Measurements from ENCODE around the gene MOSPD3.

DNA sequence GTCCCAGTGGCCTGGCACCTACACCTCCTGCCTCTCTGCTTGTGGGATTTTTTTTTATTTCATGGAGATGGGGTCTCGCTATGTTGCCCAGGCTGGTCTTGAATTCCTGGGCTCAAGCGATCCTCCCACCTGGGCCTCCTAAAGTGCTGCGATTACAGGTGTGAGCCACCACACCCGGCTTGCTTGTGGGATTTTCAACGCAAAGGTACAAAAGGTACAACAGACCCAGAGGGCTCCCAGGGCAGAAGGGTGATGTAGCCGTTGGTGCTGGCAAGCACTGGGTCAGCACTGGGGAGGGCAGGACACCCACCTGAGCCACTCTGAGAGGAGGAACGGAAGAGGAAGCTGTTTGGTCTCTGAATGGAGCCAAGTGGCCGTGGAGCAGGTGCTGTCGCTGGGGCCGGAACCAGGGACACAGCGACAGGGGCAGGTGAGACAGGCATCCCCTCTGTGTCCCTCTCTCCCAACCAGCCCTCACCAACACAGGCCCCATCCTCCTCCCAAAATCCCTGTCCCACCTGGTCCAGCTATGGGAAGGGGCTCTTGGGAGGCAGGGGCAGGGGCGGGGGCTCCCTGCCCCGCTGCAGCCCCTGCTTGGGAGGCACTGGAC, 35.9 kb upstream of the MOSPD3 start:
- TF ChIP-seq EZH2 (IDR thresholded peaks at IDR 0.05; ENCODE audit: borderline replicate concordance, low read depth, low read length, severe bottlenecking): no peak
- TF ChIP-seq, protein P1, sequence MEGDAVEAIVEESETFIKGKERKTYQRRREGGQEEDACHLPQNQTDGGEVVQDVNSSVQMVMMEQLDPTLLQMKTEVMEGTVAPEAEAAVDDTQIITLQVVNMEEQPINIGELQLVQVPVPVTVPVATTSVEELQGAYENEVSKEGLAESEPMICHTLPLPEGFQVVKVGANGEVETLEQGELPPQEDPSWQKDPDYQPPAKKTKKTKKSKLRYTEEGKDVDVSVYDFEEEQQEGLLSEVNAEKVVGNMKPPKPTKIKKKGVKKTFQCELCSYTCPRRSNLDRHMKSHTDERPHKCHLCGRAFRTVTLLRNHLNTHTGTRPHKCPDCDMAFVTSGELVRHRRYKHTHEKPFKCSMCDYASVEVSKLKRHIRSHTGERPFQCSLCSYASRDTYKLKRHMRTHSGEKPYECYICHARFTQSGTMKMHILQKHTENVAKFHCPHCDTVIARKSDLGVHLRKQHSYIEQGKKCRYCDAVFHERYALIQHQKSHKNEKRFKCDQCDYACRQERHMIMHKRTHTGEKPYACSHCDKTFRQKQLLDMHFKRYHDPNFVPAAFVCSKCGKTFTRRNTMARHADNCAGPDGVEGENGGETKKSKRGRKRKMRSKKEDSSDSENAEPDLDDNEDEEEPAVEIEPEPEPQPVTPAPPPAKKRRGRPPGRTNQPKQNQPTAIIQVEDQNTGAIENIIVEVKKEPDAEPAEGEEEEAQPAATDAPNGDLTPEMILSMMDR (IDR thresholded peaks at IDR 0.05; ENCODE audit: borderline replicate concordance, extremely low read depth, low read length, poor library complexity, severe bottlenecking): no peak

Data from DND-41 (cell line).